ENCODE results near the gene EPB41L4B. TPM values are rescaled to one million over a fixed set of nuclear protein-coding genes. Genes with fewer than 3 reads are reported as not detected.

The EPB41L4B gene
- total and polyA plus RNA-seq, 2 experiments from 2014 or later: 11.0 to 32.2 TPM

GRCh38 chr9:109316207-109316640, 4.6 kb downstream of the EPB41L4B start:
- Mint-ChIP-seq H3K4me3 (peak overlapping the region; percentile 4; the same call in 1 of the 3 replicates), H3K27me3 (ENCODE audit: insufficient read depth, low read depth, poor library complexity) (peaks cover 24% of the 10 kb centered on the region), H3K36me3 (ENCODE audit: low read depth) (no peaks in the 10 kb centered on the region; the same call in 2 of the 3 replicates), H3K27ac (peak overlapping the region; percentile 50), H3K4me1 (peaks cover 75% of the 10 kb centered on the region), H3K9me3 (no peaks in the 10 kb centered on the region)
- Histone ChIP-seq H3K4me1 (ENCODE audit: insufficient read depth) (peaks cover 68% of the 10 kb centered on the region), H3K27me3 (ENCODE audit: insufficient read depth) (peaks cover under 1% of the 10 kb centered on the region; the same call in 1 of the 2 replicates), H3F3A (replicated peaks; ENCODE audit: low read depth) (peaks cover 10% of the 10 kb centered on the region), H3K36me3 (ENCODE audit: insufficient read depth) (no peaks in the 10 kb centered on the region), H3K9me2 (ENCODE audit: insufficient read depth) (no peaks in the 10 kb centered on the region), H4K20me1 (replicated peaks; ENCODE audit: insufficient read depth) (peaks cover 18% of the 10 kb centered on the region; the same call in 1 of the 2 replicates), H3K4me2 (peak overlapping the region; percentile 99), H2AFZ (no peak overlapping the region), H3K4me3 (no peak overlapping the region), H3K27ac (ENCODE audit: low read depth) (peak overlapping the region; percentile 99; the same call in 1 of the 2 replicates), H3K79me2 (replicated peaks; ENCODE audit: insufficient read depth) (peaks cover 79% of the 10 kb centered on the region)
- peak; percentile 6; the same call in 2 of the 3 replicates for ATAC-seq
- DNase-seq (ENCODE audit: low spot score): peak; percentile 50
- TF ChIP-seq POLR2AphosphoS5 (IDR thresholded peaks at IDR 0.05; ENCODE audit: low read depth) (no peak), STAT1 (IDR thresholded peaks at IDR 0.05; ENCODE audit: unreplicated experiment) (no peak), REST (IDR thresholded peaks at IDR 0.05; ENCODE audit: unreplicated experiment) (no peak)

GRCh38 chr9:109315480-109316206, 5.2 kb downstream of the EPB41L4B start:
- Histone ChIP-seq H3K36me3 (ENCODE audit: insufficient read depth) (no peaks in the 10 kb centered on the region), H4K20me1 (replicated peaks; ENCODE audit: insufficient read depth) (peaks cover 24% of the 10 kb centered on the region; the same call in 1 of the 2 replicates), H3F3A (replicated peaks; ENCODE audit: low read depth) (peaks cover 10% of the 10 kb centered on the region), H2AFZ (no peak overlapping the region), H3K4me1 (ENCODE audit: insufficient read depth) (peaks cover 66% of the 10 kb centered on the region), H3K27ac (ENCODE audit: low read depth) (peak overlapping the region; percentile 99; the same call in 1 of the 2 replicates), H3K79me2 (replicated peaks; ENCODE audit: insufficient read depth) (peaks cover 85% of the 10 kb centered on the region), H3K4me2 (peak overlapping the region; percentile 99), H3K4me3 (no peak overlapping the region), H3K9me2 (ENCODE audit: insufficient read depth) (no peaks in the 10 kb centered on the region), H3K27me3 (ENCODE audit: insufficient read depth) (no peaks in the 10 kb centered on the region)
- 0 out of 3 replicates have a peak overlapping the region, but pooled peaks have one; percentile 4 for H3K4me3 Mint-ChIP-seq
- peaks cover 76% of the 10 kb centered on the region for H3K4me1 Mint-ChIP-seq
- peaks cover 22% of the 10 kb centered on the region for H3K27me3 Mint-ChIP-seq (ENCODE audit: insufficient read depth, low read depth, poor library complexity)
- DNase-seq (ENCODE audit: low spot score) (peak; percentile 29), ATAC-seq (no peak)
- TF ChIP-seq REST (IDR thresholded peaks at IDR 0.05; ENCODE audit: unreplicated experiment): peak; percentile 65
- no peak for TF ChIP-seq POLR2AphosphoS5 (IDR thresholded peaks at IDR 0.05; ENCODE audit: low read depth)
- TF ChIP-seq CREB1 (CRISPR knock-in tag; IDR thresholded peaks at IDR 0.05; ENCODE audit: low read depth): no peak
- H3K36me3 Mint-ChIP-seq (ENCODE audit: low read depth): no peaks in the 10 kb centered on the region; the same call in 2 of the 3 replicates
- no peaks in the 10 kb centered on the region for H3K9me3 Mint-ChIP-seq
- peak overlapping the region; percentile 68 for H3K27ac Mint-ChIP-seq
